Adrenal gland (tissue), 5 donors: ENCODE results near the gene FYCO1.

Experiments
- POLR2A ChIP-seq, 2 donors: fragments of 450-650 bp; IDR thresholded peaks; one replicate each; pipeline ENCODE4 v1.6.1; 2017; ENCODE audit warnings: antibody characterized with exemption in 2 of 2, mild to moderate bottlenecking in 2 of 2, moderate library complexity in 1 of 2
- TF ChIP-seq, protein P1 (sequence below), 6 experiments: fragments of 450-650 bp in 4 of 6; fragments of 200-600 bp in 2 of 6; sonication (generic) in 1 of 6; IDR thresholded peaks; 1 replicate in 5 of 6; 2 replicates in 1 of 6; pipeline versions ENCODE4 v1.5.1 to v1.8.0; 2016 to 2021; ENCODE audit warnings: antibody characterized with exemption in 6 of 6, mild to moderate bottlenecking in 2 of 6, moderate library complexity in 1 of 6
- donor health status: DM: no; HTN: no; CAD: no.

DNA sequence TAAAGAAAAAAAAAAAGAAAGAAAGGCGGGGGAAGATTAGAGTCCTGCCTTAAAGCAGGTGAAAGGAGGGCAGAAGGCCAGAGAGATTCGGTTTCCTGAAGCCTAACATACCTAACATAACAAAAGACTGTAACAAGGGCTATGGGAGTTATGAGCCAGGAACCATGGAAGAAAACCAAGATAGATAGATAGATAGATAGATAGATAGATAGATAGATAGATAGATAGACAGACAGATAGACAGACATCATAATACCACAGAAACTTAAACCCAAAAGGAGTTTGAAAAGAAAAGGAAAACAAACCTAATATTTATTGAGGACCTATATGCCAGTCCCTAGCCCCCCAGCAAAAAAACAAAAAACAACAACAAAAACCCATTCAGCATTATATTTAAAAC lies 2.3 kb upstream of the FYCO1 start:
- TF ChIP-seq POLR2A (IDR thresholded peaks at IDR 0.05), result no peak
- TF ChIP-seq, protein P1, sequence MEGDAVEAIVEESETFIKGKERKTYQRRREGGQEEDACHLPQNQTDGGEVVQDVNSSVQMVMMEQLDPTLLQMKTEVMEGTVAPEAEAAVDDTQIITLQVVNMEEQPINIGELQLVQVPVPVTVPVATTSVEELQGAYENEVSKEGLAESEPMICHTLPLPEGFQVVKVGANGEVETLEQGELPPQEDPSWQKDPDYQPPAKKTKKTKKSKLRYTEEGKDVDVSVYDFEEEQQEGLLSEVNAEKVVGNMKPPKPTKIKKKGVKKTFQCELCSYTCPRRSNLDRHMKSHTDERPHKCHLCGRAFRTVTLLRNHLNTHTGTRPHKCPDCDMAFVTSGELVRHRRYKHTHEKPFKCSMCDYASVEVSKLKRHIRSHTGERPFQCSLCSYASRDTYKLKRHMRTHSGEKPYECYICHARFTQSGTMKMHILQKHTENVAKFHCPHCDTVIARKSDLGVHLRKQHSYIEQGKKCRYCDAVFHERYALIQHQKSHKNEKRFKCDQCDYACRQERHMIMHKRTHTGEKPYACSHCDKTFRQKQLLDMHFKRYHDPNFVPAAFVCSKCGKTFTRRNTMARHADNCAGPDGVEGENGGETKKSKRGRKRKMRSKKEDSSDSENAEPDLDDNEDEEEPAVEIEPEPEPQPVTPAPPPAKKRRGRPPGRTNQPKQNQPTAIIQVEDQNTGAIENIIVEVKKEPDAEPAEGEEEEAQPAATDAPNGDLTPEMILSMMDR (IDR thresholded peaks at IDR 0.05), result no peak
